ENCODE data around the gene MSANTD7.

DNA sequence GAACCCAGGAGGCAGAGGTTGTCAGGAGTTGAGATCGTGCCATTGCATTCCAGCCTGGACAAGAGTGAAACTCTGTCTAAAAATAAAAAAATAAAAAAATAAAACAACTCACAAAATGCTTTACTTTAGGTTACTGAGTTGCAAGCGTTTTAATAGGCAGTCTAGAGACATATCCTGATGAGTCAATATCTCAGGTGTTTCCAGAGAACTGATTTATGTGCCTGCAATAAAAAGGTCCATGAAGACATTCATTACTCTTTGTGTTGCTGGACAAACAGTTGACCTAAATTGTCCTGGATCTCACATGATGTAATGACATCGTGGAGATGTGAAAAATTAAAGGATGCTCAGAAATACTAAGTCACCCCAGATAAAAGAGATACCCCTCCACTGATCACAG lies 31.8 kb upstream of the MSANTD7 start:
- TF ChIP-seq, protein P1, sequence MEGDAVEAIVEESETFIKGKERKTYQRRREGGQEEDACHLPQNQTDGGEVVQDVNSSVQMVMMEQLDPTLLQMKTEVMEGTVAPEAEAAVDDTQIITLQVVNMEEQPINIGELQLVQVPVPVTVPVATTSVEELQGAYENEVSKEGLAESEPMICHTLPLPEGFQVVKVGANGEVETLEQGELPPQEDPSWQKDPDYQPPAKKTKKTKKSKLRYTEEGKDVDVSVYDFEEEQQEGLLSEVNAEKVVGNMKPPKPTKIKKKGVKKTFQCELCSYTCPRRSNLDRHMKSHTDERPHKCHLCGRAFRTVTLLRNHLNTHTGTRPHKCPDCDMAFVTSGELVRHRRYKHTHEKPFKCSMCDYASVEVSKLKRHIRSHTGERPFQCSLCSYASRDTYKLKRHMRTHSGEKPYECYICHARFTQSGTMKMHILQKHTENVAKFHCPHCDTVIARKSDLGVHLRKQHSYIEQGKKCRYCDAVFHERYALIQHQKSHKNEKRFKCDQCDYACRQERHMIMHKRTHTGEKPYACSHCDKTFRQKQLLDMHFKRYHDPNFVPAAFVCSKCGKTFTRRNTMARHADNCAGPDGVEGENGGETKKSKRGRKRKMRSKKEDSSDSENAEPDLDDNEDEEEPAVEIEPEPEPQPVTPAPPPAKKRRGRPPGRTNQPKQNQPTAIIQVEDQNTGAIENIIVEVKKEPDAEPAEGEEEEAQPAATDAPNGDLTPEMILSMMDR (IDR thresholded peaks at IDR 0.05), result no peak
- no peak for TF ChIP-seq POLR2A (IDR thresholded peaks at IDR 0.05)
- no peak for TF ChIP-seq EP300 (IDR thresholded peaks at IDR 0.05)
- no peak for TF ChIP-seq POLR2AphosphoS5 (IDR thresholded peaks at IDR 0.05)

All from suprapubic skin (tissue), 4 donors.